Measurements from ENCODE around the gene CLDN4. TPM values are rescaled to one million over a fixed set of nuclear protein-coding genes. Genes with fewer than 3 reads are reported as not detected.
"Not testable (repeated sequence)": the region's sequence is repeated elsewhere in the genome, so short reads cannot be mapped to it uniquely, and the experiment has no call there.

CLDN4 gene
- total RNA-seq, 1 experiment from 2014 or later: 15.6 TPM

DNA sequence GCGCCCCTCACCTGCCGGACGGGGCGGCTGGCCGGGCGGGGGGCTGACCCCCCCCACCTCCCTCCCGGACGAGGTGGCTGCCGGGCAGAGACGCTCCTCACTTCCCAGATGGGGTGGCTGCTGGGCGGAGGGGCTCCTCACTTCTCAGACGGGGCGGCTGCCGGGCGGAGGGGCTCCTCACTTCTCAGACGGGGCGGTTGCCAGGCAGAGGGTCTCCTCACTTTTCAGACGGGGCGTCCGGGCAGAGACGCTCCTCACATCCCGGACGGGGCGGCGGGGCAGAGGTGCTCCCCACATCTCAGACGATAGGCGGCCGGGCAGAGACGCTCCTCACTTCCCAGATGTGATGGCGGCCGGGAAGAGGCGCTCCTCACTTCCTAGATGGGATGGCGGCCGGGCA is 33.6 kb upstream of the CLDN4 start:
- H3K79me2 ChIP-seq (ENCODE audit: insufficient read depth, low read length); H3K9ac ChIP-seq (ENCODE audit: extremely low read depth, insufficient read length, low read length); H3K4ac ChIP-seq (ENCODE audit: low read depth, low read length); H2BK5ac ChIP-seq (ENCODE audit: insufficient read length, low read length); H2AFZ ChIP-seq (ENCODE audit: low read length); H2BK12ac ChIP-seq (ENCODE audit: insufficient read length, low read depth, low read length); H3K14ac ChIP-seq (ENCODE audit: insufficient read depth, low read length); H3K4me2 ChIP-seq (ENCODE audit: insufficient read depth, insufficient read length, low read length); H3K27ac ChIP-seq (ENCODE audit: insufficient read length, low read depth, low read length); DNase-seq; H3K27me3 Mint-ChIP-seq (ENCODE audit: low read depth); H3K27me3 ChIP-seq (ENCODE audit: insufficient read depth, low read length); H3T11ph ChIP-seq (ENCODE audit: low read length); H3K36me3 Mint-ChIP-seq (ENCODE audit: insufficient read depth in 1 of 3, low read depth in 3 of 3); H4K5ac ChIP-seq (ENCODE audit: insufficient read length, low read depth, low read length); H2BK20ac ChIP-seq (ENCODE audit: low read depth, low read length, poor library complexity, severe bottlenecking); H3K27ac Mint-ChIP-seq; H3K4me1 ChIP-seq (ENCODE audit: insufficient read depth, low read length); H3K23me2 ChIP-seq (ENCODE audit: insufficient read length, low read depth, low read length, poor library complexity, severe bottlenecking); H4K20me1 ChIP-seq (ENCODE audit: control insufficient read depth, insufficient read depth, insufficient read length); H3K18ac ChIP-seq (ENCODE audit: insufficient read length, low read depth, low read length); H3K4me3 Mint-ChIP-seq; H2BK15ac ChIP-seq (ENCODE audit: low read depth, low read length); H2BK120ac ChIP-seq (ENCODE audit: low read depth, low read length, poor library complexity, severe bottlenecking); H3K56ac ChIP-seq (ENCODE audit: insufficient read length, low read depth, low read length); H3K79me1 ChIP-seq (ENCODE audit: insufficient read depth, low read depth, low read length, poor library complexity, severe bottlenecking); H4K91ac ChIP-seq (ENCODE audit: insufficient read length, low read depth, low read length); H3K9me3 ChIP-seq (ENCODE audit: control insufficient read depth, low read depth, low read length); H2AK5ac ChIP-seq (ENCODE audit: insufficient read length, low read length); H4K8ac ChIP-seq (replicated peaks; ENCODE audit: insufficient read length, low read depth, low read length); H3K9me3 Mint-ChIP-seq; H3K23ac ChIP-seq (ENCODE audit: insufficient read length, low read depth, low read length): not testable (repeated sequence)
- no CpG with 5 or more reads among the region's 34 CpGs for WGBS (ENCODE audit: extremely low coverage, insufficient read length, low lambda C conversion rate)
- H3K4me1 Mint-ChIP-seq: peaks cover 12 to 17% of the 10 kb centered on the region in 2 experiments
